H1 (cell line): ENCODE measurements around the gene MAFG. TPM values are rescaled to one million over a fixed set of nuclear protein-coding genes. Genes with fewer than 3 reads are reported as not detected.

Source experiments
- CTCF ChIA-PET: fragments of 300-600 bp; sonication (Branson Sonifier 250); formaldehyde crosslinking; loops from one replicate; lab custom pipeline; 2021; ENCODE audit not compliant: partially characterized antibody; lab: Charles Lee
- POLR2A ChIA-PET: fragments of 300-600 bp; sonication (Branson Sonifier 250); formaldehyde crosslinking; loops from one replicate; lab custom pipeline; 2021; ENCODE audit warnings: inconsistent platforms; ENCODE audit not compliant: partially characterized antibody; lab: Charles Lee
- DNase-seq, 2 experiments: peaks; one replicate each; pipeline versions ENCODE4 v3.0.0 to v3.0.0-alpha.2; 2010 to 2022; ENCODE audit warnings: low spot score in 2 of 2, low read depth in 1 of 2, mixed read lengths in 1 of 2
- FAIRE-seq: peaks from 2 replicates; lab custom pipeline; 2011; peaks lifted over from hg19 to GRCh38; lab: Jason Lieb, UNC
- H2AFZ ChIP-seq: 2 replicates; pipeline ENCODE4 v1.8.1; 2012; ENCODE audit warnings: low read length, inconsistent platforms
- H2AK5ac ChIP-seq: 2 replicates; pipeline ENCODE4 v1.6.1; 2013; ENCODE audit warnings: low read depth, low read length
- H2BK120ac ChIP-seq: replicated peaks from 2 replicates; pipeline ENCODE3; 2013; ENCODE audit warnings: low read depth, low read length, inconsistent platforms
- H2BK12ac ChIP-seq: 2 replicates; pipeline ENCODE4 v1.6.1; 2013; ENCODE audit warnings: low read depth, low read length
- H2BK15ac ChIP-seq: 2 replicates; pipeline ENCODE4 v1.6.1; 2013; ENCODE audit warnings: low read length
- H2BK20ac ChIP-seq: 2 replicates; pipeline ENCODE4 v1.6.1; 2013; ENCODE audit warnings: low read length
- H2BK5ac ChIP-seq: 2 replicates; pipeline ENCODE4 v1.6.1; 2013; ENCODE audit warnings: low read depth, low read length
- H3K14ac ChIP-seq: 2 replicates; pipeline ENCODE4 v1.6.1; 2013; ENCODE audit warnings: inconsistent platforms; ENCODE audit not compliant: insufficient read length
- H3K18ac ChIP-seq: 2 replicates; pipeline ENCODE4 v1.6.1; 2013; ENCODE audit warnings: low read length; ENCODE audit errors: extremely low read depth
- H3K23ac ChIP-seq: 2 replicates; pipeline ENCODE4 v1.6.1; 2013; ENCODE audit warnings: inconsistent platforms; ENCODE audit not compliant: insufficient read length
- H3K23me2 ChIP-seq: 2 replicates; pipeline ENCODE4 v1.6.1; 2013; ENCODE audit warnings: low read depth, low read length
- H3K27ac ChIP-seq: 2 replicates; pipeline ENCODE4 v1.6.1; 2011; ENCODE audit warnings: low read depth, low read length, inconsistent platforms
- H3K27me3 ChIP-seq, 4 experiments: replicated peaks in 1 of 4; 1 replicate in 1 of 4; 2 replicates in 3 of 4; pipeline versions ENCODE4 v1.6.1 to v1.8.1; 2011 to 2013; ENCODE audit warnings: low read length in 3 of 4, mild to moderate bottlenecking in 3 of 4, inconsistent platforms in 2 of 4, mixed read lengths in 2 of 4, moderate library complexity in 1 of 4; ENCODE audit not compliant: control insufficient read depth in 3 of 4, insufficient read depth in 3 of 4; ENCODE audit errors: extremely low read depth in 1 of 4
- H3K36me3 ChIP-seq, 4 experiments: 2 replicates each; pipeline versions ENCODE4 v1.6.1 to v1.8.1; 2011 to 2013; ENCODE audit warnings: mild to moderate bottlenecking in 4 of 4, low read length in 3 of 4, moderate library complexity in 2 of 4, control low read depth in 1 of 4, inconsistent platforms in 1 of 4; ENCODE audit not compliant: insufficient read depth in 4 of 4, control insufficient read depth in 2 of 4
- H3K4ac ChIP-seq: replicated peaks from 2 replicates; pipeline ENCODE3; 2013; ENCODE audit warnings: low read length, low read depth, mixed read lengths, inconsistent platforms; ENCODE audit not compliant: insufficient read length
- H3K4me1 ChIP-seq, 4 experiments: replicated peaks in 1 of 4; 1 replicate in 1 of 4; 2 replicates in 3 of 4; pipeline versions ENCODE4 v1.6.1 to v1.8.1; 2011 to 2013; ENCODE audit warnings: low read length in 3 of 4, inconsistent platforms in 2 of 4, mixed read lengths in 1 of 4; ENCODE audit not compliant: insufficient read depth in 4 of 4, control insufficient read depth in 3 of 4
- H3K4me2 ChIP-seq, 2 experiments: 2 replicates each; pipeline versions ENCODE4 v1.6.1 to v1.8.1; 2011 to 2013; ENCODE audit warnings: low read depth in 2 of 2, low read length in 2 of 2, control low read depth in 1 of 2, inconsistent platforms in 1 of 2, mild to moderate bottlenecking in 1 of 2; ENCODE audit not compliant: insufficient read depth in 1 of 2
- H3K4me3 ChIP-seq, 4 experiments: fragments of 200-600, 300-600 bp in 1 of 4; sonication (generic), shearing (Covaris generic), sonication (Bioruptor Twin) in 1 of 4; 2 replicates each; pipeline versions ENCODE4 v1.5.1 to v1.8.1; 2011 to 2016; ENCODE audit warnings: low read length in 4 of 4, low read depth in 3 of 4, control low read depth in 2 of 4, inconsistent platforms in 2 of 4, mild to moderate bottlenecking in 2 of 4, mixed read lengths in 1 of 4, moderate library complexity in 1 of 4; ENCODE audit not compliant: insufficient read depth in 2 of 4; ENCODE audit errors: extremely low read depth in 1 of 4
- H3K56ac ChIP-seq: replicated peaks from 2 replicates; pipeline ENCODE3; 2013; ENCODE audit warnings: low read depth, mild to moderate bottlenecking, mixed read lengths, low read length, inconsistent platforms; ENCODE audit not compliant: insufficient read length
- H3K79me1 ChIP-seq: 2 replicates; pipeline ENCODE4 v1.6.1; 2013; ENCODE audit warnings: low read depth, low read length, control low read depth
- H3K79me2 ChIP-seq, 2 experiments: 2 replicates each; pipeline versions ENCODE4 v1.6.1 to v1.8.1; 2012 to 2013; ENCODE audit warnings: low read length in 2 of 2, mild to moderate bottlenecking in 2 of 2, inconsistent platforms in 1 of 2; ENCODE audit not compliant: insufficient read depth in 2 of 2, control insufficient read depth in 1 of 2
- H3K9ac ChIP-seq, 4 experiments: replicated peaks in 1 of 4; 1 replicate in 1 of 4; 2 replicates in 3 of 4; pipeline versions ENCODE4 v1.6.1 to v1.8.1; 2011 to 2013; ENCODE audit warnings: low read depth in 3 of 4, low read length in 3 of 4, control low read depth in 2 of 4, mild to moderate bottlenecking in 2 of 4, moderate library complexity in 2 of 4, inconsistent platforms in 1 of 4; ENCODE audit errors: extremely low read depth in 1 of 4
- H3K9me3 ChIP-seq, 2 experiments: 2 replicates each; pipeline versions ENCODE4 v1.6.1 to v1.8.1; 2012 to 2013; ENCODE audit warnings: mild to moderate bottlenecking in 2 of 2, moderate library complexity in 2 of 2, control low read depth in 1 of 2, inconsistent platforms in 1 of 2, low read depth in 1 of 2, low read length in 1 of 2, mixed read lengths in 1 of 2; ENCODE audit not compliant: insufficient read depth in 2 of 2
- H4K20me1 ChIP-seq, 2 experiments: replicated peaks in 1 of 2; 2 replicates each; pipeline versions ENCODE3 to v1.8.1; 2011 to 2013; ENCODE audit warnings: inconsistent platforms in 2 of 2, low read length in 2 of 2, mild to moderate bottlenecking in 1 of 2; ENCODE audit not compliant: insufficient read depth in 2 of 2, control insufficient read depth in 1 of 2
- H4K5ac ChIP-seq: 2 replicates; pipeline ENCODE4 v1.6.1; 2013; ENCODE audit warnings: low read length, low read depth, mixed read lengths, inconsistent platforms; ENCODE audit not compliant: insufficient read length
- H4K8ac ChIP-seq: 2 replicates; pipeline ENCODE4 v1.8.0; 2013; ENCODE audit warnings: mild to moderate bottlenecking, moderate library complexity, low read length, inconsistent platforms; ENCODE audit not compliant: insufficient read depth; ENCODE audit errors: extremely low read depth
- H4K91ac ChIP-seq: replicated peaks from 2 replicates; pipeline ENCODE3; 2013; ENCODE audit warnings: low read length, mixed read lengths, inconsistent platforms; ENCODE audit not compliant: insufficient read length
- CHD1 ChIP-seq: IDR thresholded peaks from 2 replicates; pipeline ENCODE4 v1.6.1; 2012; ENCODE audit warnings: low read depth, low read length, improper control_type of control experiment
- CREB1 ChIP-seq: IDR thresholded peaks from 2 replicates; pipeline ENCODE4 v1.6.1; 2012; ENCODE audit warnings: inconsistent platforms
- EGR1 ChIP-seq: IDR thresholded peaks from 2 replicates; pipeline ENCODE4 v1.6.1; 2011; ENCODE audit warnings: low read depth, low read length, borderline replicate concordance
- KDM1A ChIP-seq: fragments of 200-600, 300-600 bp; sonication (generic); IDR thresholded peaks from 2 replicates; pipeline ENCODE4 v1.7.1; 2016; ENCODE audit warnings: mild to moderate bottlenecking, low read length, borderline replicate concordance
- RNF2 ChIP-seq: fragments of 200-900, 300-1000 bp; sonication (generic); IDR thresholded peaks from 2 replicates; pipeline ENCODE4 v1.7.1; 2016; ENCODE audit warnings: borderline replicate concordance, low read depth, mild to moderate bottlenecking, antibody characterized with exemption, low read length; ENCODE audit not compliant: poor library complexity, severe bottlenecking; ENCODE audit errors: missing control alignments
- SAP30 ChIP-seq: fragments of 300-600 bp; sonication (generic); IDR thresholded peaks from 2 replicates; pipeline ENCODE4 v1.7.1; 2012; ENCODE audit warnings: low read length, moderate library complexity, mild to moderate bottlenecking, inconsistent platforms; ENCODE audit not compliant: insufficient read depth, insufficient replicate concordance
- TAF1 ChIP-seq: IDR thresholded peaks from 2 replicates; pipeline ENCODE4 v1.6.1; 2011; ENCODE audit warnings: mild to moderate bottlenecking, low read depth, low read length
- WGBS, 2 experiments: shearing (Covaris generic) in 1 of 2; methylation state at CpG; one replicate each; pipeline versions ENCODE4 v1.1.6 to v1.1.7; 2013 to 2015; ENCODE audit warnings: low lambda C conversion rate in 2 of 2, mixed read lengths in 2 of 2, inconsistent platforms in 1 of 2, low coverage in 1 of 2, missing lambda C conversion rate in 1 of 2; ENCODE audit not compliant: insufficient replicate concordance in 2 of 2, insufficient coverage in 1 of 2, insufficient read length in 1 of 2; ENCODE audit errors: extremely low coverage in 1 of 2, missing lambda C conversion rate in 1 of 2; 5-methylcytosine and 5-hydroxymethylcytosine counted together
- polyA plus RNA-seq, 7 experiments: library from polyadenylated mRNA; depleted of rRNA in 3 of 7; stranded (reverse) in 5 of 7; unstranded in 2 of 7; fragments of >200 nt in 5 of 7; fragments of 200-250 nt in 2 of 7; gene quantifications; 1 replicate in 5 of 7; 2 replicates in 1 of 7; 4 replicates in 1 of 7; pipeline versions ENCODE4 v1.2.1 to v1.2.3, GENCODE V29; 2011 to 2013; ENCODE audit warnings: missing spikeins in 2 of 7, mixed read lengths in 2 of 7
- total RNA-seq: library from RNA; stranded (reverse); fragmentation: NEBNext Ultra II Directional; extraction: Animal tissue kit (Norgen Biotek cat#: 25700); gene quantifications from 2 replicates; pipeline ENCODE4 v1.2.1, GENCODE V29; 2021

MAFG gene
- total and polyA plus RNA-seq, 2 of the 8 experiments (the other 6 are each of a cell fraction or from before 2014, with no cell fraction given), result 25.5 to 26.9 TPM

GRCh38 chr17:81905424-81905875 lies 22.1 kb downstream of the MAFG start:
- Histone ChIP-seq H2AK5ac (no peak overlapping the region), H3K56ac (no peak overlapping the region), H3K27me3 (peaks cover 0 to 27% (median 16%) of the 10 kb centered on the region in 4 experiments; a peak in 5 of 7 replicates), H3K9me3 (no peaks in the 10 kb centered on the region), H3K4me2 (no peak overlapping the region), H3K14ac (no peak overlapping the region), H3K36me3 (no peaks in the 10 kb centered on the region; a peak in 3 of 8 replicates), H3K9ac (no peak overlapping the region), H3K4me3 (no peak overlapping the region), H3K4ac (no peak overlapping the region), H3K4me1 (peaks cover 0 to 14% (median 8%) of the 10 kb centered on the region in 4 experiments; a peak in 4 of 7 replicates), H2AFZ (no peak overlapping the region), H4K5ac (no peak overlapping the region), H4K20me1 (peaks cover 5 to 19% of the 10 kb centered on the region in 2 experiments), H3K27ac (no peak overlapping the region), H3K18ac (no peak overlapping the region), H2BK12ac (no peak overlapping the region), H2BK5ac (no peak overlapping the region), H2BK15ac (no peak overlapping the region), H3K23me2 (peaks cover 9% of the 10 kb centered on the region; the same call in 1 of the 2 replicates), H4K8ac (no peak overlapping the region; the same call in 1 of the 2 replicates), H2BK120ac (no peak overlapping the region), H3K79me2 (no peaks in the 10 kb centered on the region), H3K23ac (no peak overlapping the region), H3K79me1 (peaks cover 2% of the 10 kb centered on the region; the same call in 1 of the 2 replicates), H4K91ac (no peak overlapping the region), H2BK20ac (no peak overlapping the region)
- POLR2A ChIA-PET, result interaction anchor here (0.7 to 2.0 kb wide), 7 partner anchors 9 to 115 kb away, joined by 3 to 11 read pairs (median 3); partner anchors contain the start of gene ANAPC11
- FAIRE-seq (no peak), DNase-seq (no peak)
- 87% methylated on average over 14 of the region's 16 CpGs; no CpG with 5 or more reads in 1 of the 2 experiments for WGBS, 2 experiments
- CTCF ChIA-PET, result interaction anchor here (0.6 to 0.8 kb wide), 2 partner anchors 36 to 164 kb away, joined by 3 read pairs; no protein-coding TSS in a partner anchor
- TF ChIP-seq RNF2 (no peak), CHD1 (no peak), SAP30 (no peak), CREB1 (no peak), TAF1 (no peak), KDM1A (no peak), EGR1 (no peak)
